Endothelial cell of umbilical vein (primary cell): ENCODE results near the gene RAB1A. TPM values are rescaled to one million over a fixed set of nuclear protein-coding genes. Genes with fewer than 3 reads are reported as not detected.

Experiments
- BruUV-seq: library from RNA; stranded (reverse); fragments of 400-500 nt; replicated peaks from 2 replicates; lab custom pipeline; 2021; lab: Mats Ljungman, UMichigan
- CTCF ChIA-PET: fragments of 300-600, 350-600 bp; sonication (Branson Sonifier 250); formaldehyde crosslinking; loops from one replicate; lab custom pipeline; 2021; ENCODE audit warnings: antibody characterized with exemption, inconsistent platforms; lab: Charles Lee
- POLR2A ChIA-PET: fragments of 300-600, 350-600 bp; sonication (Branson Sonifier 250); formaldehyde crosslinking; loops from one replicate; lab custom pipeline; 2021; ENCODE audit warnings: antibody characterized with exemption, inconsistent platforms; lab: Charles Lee
- DNase-seq: peaks from one replicate; pipeline ENCODE4 v3.0.0-alpha.2; 2011; ENCODE audit warnings: low read depth, low spot score
- FAIRE-seq: peaks from 2 replicates; lab custom pipeline; 2011; peaks lifted over from hg19 to GRCh38; lab: Jason Lieb, UNC
- H2AFZ ChIP-seq: 2 replicates; pipeline ENCODE4 v1.6.0; 2012; ENCODE audit warnings: low read depth, low read length, control low read depth, inconsistent platforms
- H3K27ac ChIP-seq: 2 replicates; pipeline ENCODE4 v1.5.1; 2011; ENCODE audit warnings: low read depth, mild to moderate bottlenecking, control low read depth, low read length, moderate library complexity; ENCODE audit not compliant: insufficient read depth
- H3K27me3 ChIP-seq, 2 experiments: 2 replicates each; pipeline versions ENCODE4 v1.6.0 to v1.6.1; 2011; ENCODE audit warnings: low read length in 2 of 2, mixed read lengths in 1 of 2; ENCODE audit not compliant: control insufficient read depth in 2 of 2, insufficient read depth in 2 of 2
- H3K36me3 ChIP-seq, 2 experiments: 2 replicates in 1 of 2; 3 replicates in 1 of 2; pipeline ENCODE4 v1.5.1; 2011; ENCODE audit warnings: low read length in 2 of 2, mild to moderate bottlenecking in 1 of 2, moderate library complexity in 1 of 2; ENCODE audit not compliant: control insufficient read depth in 2 of 2, insufficient read depth in 2 of 2; ENCODE audit errors: extremely low read depth in 1 of 2
- H3K4me1 ChIP-seq: 3 replicates; pipeline ENCODE4 v1.5.1; 2011; ENCODE audit warnings: mild to moderate bottlenecking, low read length; ENCODE audit not compliant: control insufficient read depth, insufficient read depth; ENCODE audit errors: extremely low read depth
- H3K4me2 ChIP-seq: 2 replicates; pipeline ENCODE4 v1.6.1; 2011; ENCODE audit warnings: low read length, control low read depth, mixed read lengths; ENCODE audit not compliant: insufficient read depth
- H3K4me3 ChIP-seq, 3 experiments: fragments of 200-600 bp in 1 of 3; sonication (generic), shearing (Covaris generic) in 1 of 3; replicated peaks in 1 of 3; 2 replicates each; pipeline ENCODE4 v1.5.1; 2011 to 2016; ENCODE audit warnings: control low read depth in 3 of 3, low read length in 3 of 3, mild to moderate bottlenecking in 2 of 3, inconsistent platforms in 1 of 3, low read depth in 1 of 3, moderate library complexity in 1 of 3; ENCODE audit not compliant: insufficient read depth in 1 of 3
- H3K79me2 ChIP-seq: 2 replicates; pipeline ENCODE4 v1.6.0; 2012; ENCODE audit warnings: low read length, inconsistent platforms; ENCODE audit not compliant: control insufficient read depth, insufficient read depth
- H3K9ac ChIP-seq: replicated peaks from 2 replicates; pipeline ENCODE3; 2011; ENCODE audit warnings: low read length, control low read depth; ENCODE audit not compliant: insufficient read depth; ENCODE audit errors: extremely low read depth
- H3K9me1 ChIP-seq: replicated peaks from 3 replicates; pipeline ENCODE4 v1.6.0; 2011; ENCODE audit warnings: mild to moderate bottlenecking, low read length; ENCODE audit not compliant: control insufficient read depth, insufficient read depth; ENCODE audit errors: extremely low read depth
- H3K9me3 ChIP-seq: replicated peaks from 2 replicates; pipeline ENCODE4 v1.5.1; 2012; ENCODE audit warnings: low read length, inconsistent platforms; ENCODE audit not compliant: control insufficient read depth, insufficient read depth
- H4K20me1 ChIP-seq: replicated peaks from 2 replicates; pipeline ENCODE3; 2011; ENCODE audit warnings: mild to moderate bottlenecking, low read length; ENCODE audit not compliant: control insufficient read depth, insufficient read depth; ENCODE audit errors: extremely low read depth
- CTCF ChIP-seq, 2 donors: IDR thresholded peaks; 1 replicate in 1 of 2; 2 replicates in 1 of 2; pipeline ENCODE4 v1.5.1; 2011; ENCODE audit warnings: low read length in 2 of 2, mild to moderate bottlenecking in 2 of 2, moderate library complexity in 2 of 2, control low read depth in 1 of 2, inconsistent platforms in 1 of 2, low read depth in 1 of 2; ENCODE audit not compliant: insufficient read depth in 1 of 2; ENCODE audit errors: extremely low read depth in 1 of 2
- EZH2 ChIP-seq: IDR thresholded peaks from 2 replicates; pipeline ENCODE4 v1.6.1; 2012; ENCODE audit warnings: borderline replicate concordance, low read depth, mild to moderate bottlenecking, moderate library complexity, low read length, inconsistent platforms; ENCODE audit not compliant: severe bottlenecking
- FOS ChIP-seq: IDR thresholded peaks from 2 replicates; pipeline ENCODE4 v1.6.1; 2011; ENCODE audit warnings: mild to moderate bottlenecking, low read length, moderate library complexity, borderline replicate concordance; ENCODE audit not compliant: insufficient read depth
- GATA2 ChIP-seq: IDR thresholded peaks from 2 replicates; pipeline ENCODE4 v1.7.0; 2011; ENCODE audit warnings: low read depth, mild to moderate bottlenecking, moderate library complexity, mixed read lengths, low read length; ENCODE audit not compliant: insufficient read length, insufficient read depth
- JUN ChIP-seq: IDR thresholded peaks from 2 replicates; pipeline ENCODE4 v1.6.1; 2011; ENCODE audit warnings: borderline replicate concordance, low read depth; ENCODE audit not compliant: insufficient read length, insufficient read depth
- MAX ChIP-seq: IDR thresholded peaks from 2 replicates; pipeline ENCODE4 v1.6.1; 2011; ENCODE audit not compliant: insufficient read depth, insufficient read length
- MYC ChIP-seq: IDR thresholded peaks from one replicate; pipeline ENCODE4 v1.6.1; 2011; ENCODE audit warnings: mild to moderate bottlenecking, low read depth, low read length
- POLR2A ChIP-seq: IDR thresholded peaks from 2 replicates; pipeline ENCODE4 v1.6.1; 2012; ENCODE audit warnings: low read depth, mild to moderate bottlenecking, control low read depth, low read length
- POLR2AphosphoS5 ChIP-seq: IDR thresholded peaks from 2 replicates; pipeline ENCODE4 v1.6.1; 2012; ENCODE audit warnings: low read depth, mild to moderate bottlenecking, control low read depth, low read length, moderate library complexity; ENCODE audit not compliant: insufficient read depth
- dilution Hi-C: fragments of 300-500 bp; cut with MboI; formaldehyde crosslinking; loops from one replicate; pipeline ENCODE4 v1.15.0; 2019; ENCODE audit warnings: low sequenced_read_pairs; ENCODE audit not compliant: extremely low pct_ligation_motif_present
- intact Hi-C: fragments of 100-400 bp; cut with micrococcal nuclease; formaldehyde crosslinking; loops from one replicate; pipeline ENCODE4 v1.10.0; 2022
- polyA plus RNA-seq, 4 experiments: library from polyadenylated mRNA; depleted of rRNA in 3 of 4; stranded (reverse) in 3 of 4; unstranded in 1 of 4; fragments of >200 nt; gene quantifications; 2 replicates each; pipeline versions ENCODE4 v1.2.1 to v1.2.3, GENCODE V29; 2011 to 2012; ENCODE audit warnings: missing spikeins in 1 of 4
- total RNA-seq: library from RNA; stranded (reverse); gene quantifications from 2 replicates; pipeline ENCODE4 v1.2.3, GENCODE V29; 2021

The RAB1A gene
- total and polyA plus RNA-seq, 2 donors (not counting 3 experiments of a cell fraction or from before 2014, with no cell fraction given) = 121 to 176 TPM

DNA sequence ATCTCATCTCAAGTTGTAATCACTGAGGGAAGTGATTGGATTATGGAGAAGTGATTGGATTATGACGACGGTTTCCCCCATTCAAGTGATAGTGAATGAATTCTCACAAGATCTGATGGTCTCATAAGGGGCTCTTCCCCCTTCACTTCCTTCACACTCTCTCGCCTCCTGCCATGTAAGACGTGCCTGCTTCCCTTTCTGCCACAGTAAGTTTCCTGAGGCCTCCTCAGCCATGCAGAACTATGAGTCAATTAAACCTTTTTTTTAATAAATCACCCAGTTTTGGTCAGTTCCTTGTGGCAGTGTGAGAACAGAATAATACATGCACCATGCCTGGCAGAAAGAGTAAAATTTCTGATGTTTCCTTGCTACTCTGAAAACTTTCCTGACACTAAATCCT, 37.1 kb downstream of the RAB1A start:
- no peak overlapping the region for H3K9ac ChIP-seq
- H3K9me1 ChIP-seq = no peaks in the 10 kb centered on the region
- H3K79me2 ChIP-seq = peaks cover 74% of the 10 kb centered on the region
- H3K4me1 ChIP-seq = peaks cover 3% of the 10 kb centered on the region
- H3K9me3 ChIP-seq = no peaks in the 10 kb centered on the region
- no peak overlapping the region for H2AFZ ChIP-seq
- intact Hi-C loops = no loop called here
- no peak overlapping the region for H3K4me3 ChIP-seq
- POLR2A ChIA-PET = interaction anchor here (0.6 kb wide), 1 partner anchor 30 kb away, joined by 6 read pairs; no protein-coding TSS in a partner anchor
- FAIRE-seq = no peak
- H3K27ac ChIP-seq = no peak overlapping the region
- H3K27me3 ChIP-seq = no peaks in the 10 kb centered on the region
- no peak for DNase-seq
- no peak overlapping the region for H3K4me2 ChIP-seq
- peaks cover 10 to 13% of the 10 kb centered on the region in 2 experiments for H3K36me3 ChIP-seq
- TF ChIP-seq FOS (no peak), JUN (no peak), POLR2A (no peak)
- CTCF ChIA-PET = interaction anchor here (1.0 kb wide), 1 partner anchor 9 kb away, joined by 4 read pairs; no protein-coding TSS in a partner anchor
- peaks cover 6% of the 10 kb centered on the region for H4K20me1 ChIP-seq
- dilution Hi-C loops = no loop called here
- BruUV-seq = no TSS peak

DNA sequence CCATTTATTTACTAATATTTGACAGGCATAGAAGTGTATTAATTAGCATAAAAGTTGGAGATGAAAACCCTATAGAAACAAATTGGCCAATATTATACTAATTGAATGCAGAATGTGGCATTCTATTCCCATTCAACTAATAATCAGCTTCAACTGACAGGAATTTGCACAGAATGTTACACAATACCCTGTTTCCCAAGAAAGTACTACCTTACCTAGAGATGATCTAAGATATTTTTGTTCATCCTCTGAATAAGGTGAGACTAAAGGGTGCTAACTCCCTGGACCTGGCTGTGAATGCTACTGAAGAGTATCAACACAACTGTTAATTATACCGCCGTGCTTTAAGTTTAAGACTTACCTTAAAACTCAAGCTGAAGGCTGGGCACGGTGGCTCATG, 44.8 kb downstream of the RAB1A start:
- FAIRE-seq (no peak), DNase-seq (no peak)
- H3K36me3 ChIP-seq = peaks cover 17 to 28% of the 10 kb centered on the region in 2 experiments
- ChIA-PET CTCF (interaction anchor here (0.9 to 3.2 kb wide), 5 partner anchors 10 to 102 kb away, joined by 3 to 9 read pairs (median 6); partner anchors contain the start of gene RAB1A), POLR2A (no interaction called here)
- dilution Hi-C loops (no loop called here), intact Hi-C loops (no loop called here)
- BruUV-seq = no TSS peak
- TF ChIP-seq FOS (no peak), GATA2 (no peak), MYC (no peak), EZH2 (no peak), MAX (no peak), CTCF (IDR thresholded peaks at IDR 0.05; ENCODE audit: extremely low read depth in 1 of 2, insufficient read depth in 1 of 2, low read depth in 1 of 2, low read length in 2 of 2) (no peak), POLR2AphosphoS5 (no peak), POLR2A (no peak), JUN (no peak)
- H3K4me2 ChIP-seq = no peak overlapping the region
- peaks cover 12% of the 10 kb centered on the region for H3K4me1 ChIP-seq
- H3K79me2 ChIP-seq = peaks cover 15% of the 10 kb centered on the region
- H3K9me3 ChIP-seq = no peaks in the 10 kb centered on the region
- no peak overlapping the region for H3K9ac ChIP-seq
- no peak overlapping the region for H3K27ac ChIP-seq
- no peaks in the 10 kb centered on the region for H3K27me3 ChIP-seq
- H3K4me3 ChIP-seq = no peak overlapping the region
- H3K9me1 ChIP-seq = no peaks in the 10 kb centered on the region
- no peaks in the 10 kb centered on the region for H4K20me1 ChIP-seq
- H2AFZ ChIP-seq = no peak overlapping the region
